Smooth muscle cell (in vitro differentiated cells): Measurements from ENCODE around the gene ATP11A. TPM values are rescaled to one million over a fixed set of nuclear protein-coding genes. Genes with fewer than 3 reads are reported as not detected.

Experiments
- DNase-seq: peaks from one replicate; lab custom pipeline; 2025; ENCODE audit not compliant: unreplicated experiment; lab: John Stamatoyannopoulos, UW
- H2AFZ ChIP-seq: fragments of 200-600 bp; sonication (generic); 2 replicates; pipeline ENCODE4 v1.6.0; 2016; ENCODE audit warnings: antibody characterized with exemption, low read depth, mild to moderate bottlenecking
- H3F3A ChIP-seq: fragments of 200-600 bp; sonication (generic); 2 replicates; pipeline ENCODE4 v1.6.0; 2017; ENCODE audit warnings: antibody characterized with exemption, low read depth
- H3K27ac ChIP-seq: fragments of 200-600 bp; sonication (generic); 2 replicates; pipeline ENCODE4 v1.5.1; 2016; ENCODE audit warnings: low read depth, mild to moderate bottlenecking
- H3K27me3 ChIP-seq: fragments of 200-600 bp; sonication (generic); 2 replicates; pipeline ENCODE4 v1.6.1; 2016; ENCODE audit warnings: low read depth, mild to moderate bottlenecking
- H3K36me3 ChIP-seq: fragments of 200-600 bp; sonication (generic); 2 replicates; pipeline ENCODE4 v1.5.1; 2016; ENCODE audit warnings: low read depth
- H3K4me1 ChIP-seq: fragments of 200-600 bp; sonication (generic); 2 replicates; pipeline ENCODE4 v1.5.1; 2016; ENCODE audit warnings: low read depth
- H3K4me2 ChIP-seq: fragments of 200-600 bp; sonication (generic); 2 replicates; pipeline ENCODE4 v1.6.0; 2016; ENCODE audit warnings: mild to moderate bottlenecking
- H3K4me3 ChIP-seq: fragments of 200-600 bp; sonication (generic); 2 replicates; pipeline ENCODE4 v1.5.1; 2016; ENCODE audit warnings: mild to moderate bottlenecking
- H3K79me2 ChIP-seq: fragments of 200-600 bp; sonication (generic); 2 replicates; pipeline ENCODE4 v1.6.0; 2016; ENCODE audit warnings: low read depth, mild to moderate bottlenecking
- H3K9ac ChIP-seq: fragments of 200-600 bp; sonication (generic); 2 replicates; pipeline ENCODE4 v1.6.0; 2016; ENCODE audit warnings: low read depth
- H3K9me3 ChIP-seq: fragments of 200-600 bp; sonication (generic); replicated peaks from 2 replicates; pipeline ENCODE4 v1.5.1; 2016; ENCODE audit warnings: low read depth
- H4K20me1 ChIP-seq: fragments of 200-600 bp; sonication (generic); 2 replicates; pipeline ENCODE4 v1.6.0; 2016; ENCODE audit warnings: low read depth
- CTCF ChIP-seq: fragments of 200-600 bp; sonication (generic); IDR thresholded peaks from 2 replicates; pipeline ENCODE4 v1.5.1; 2017; ENCODE audit warnings: borderline replicate concordance, mild to moderate bottlenecking, antibody characterized with exemption; ENCODE audit not compliant: insufficient read depth, poor library complexity, severe bottlenecking
- WGBS: methylation state at CpG from one replicate; pipeline ENCODE4 v1.1.7; 2016; ENCODE audit warnings: low lambda C conversion rate; 5-methylcytosine and 5-hydroxymethylcytosine counted together
- polyA plus RNA-seq: library from polyadenylated mRNA; unstranded; fragments of >200 nt; fragmentation: Nextera tagmentation; extraction: Ambion mirVana; gene quantifications from 2 replicates; pipeline ENCODE4 v1.2.1, GENCODE V29; 2016
- total RNA-seq: library from RNA; depleted of rRNA; stranded (reverse); fragments of >200 nt; gene quantifications from 2 replicates; pipeline ENCODE4 v1.2.3, GENCODE V29; 2014

The ATP11A gene
- total and polyA plus RNA-seq, 2 experiments from 2014 or later = 6.5 to 7.5 TPM

GRCh38 chr13:112844879-112845278 lies 155.0 kb downstream of the ATP11A start:
- Histone ChIP-seq H2AFZ (no peak overlapping the region), H3F3A (no peaks in the 10 kb centered on the region), H3K79me2 (no peaks in the 10 kb centered on the region), H4K20me1 (no peaks in the 10 kb centered on the region), H3K4me2 (no peak overlapping the region), H3K27me3 (no peaks in the 10 kb centered on the region), H3K36me3 (no peaks in the 10 kb centered on the region), H3K4me1 (no peaks in the 10 kb centered on the region), H3K9me3 (no peaks in the 10 kb centered on the region), H3K27ac (no peak overlapping the region), H3K9ac (no peak overlapping the region), H3K4me3 (no peak overlapping the region)
- DNase-seq = no peak
- TF ChIP-seq CTCF = no peak
- 99% methylated on average over 10 of the region's 10 CpGs for WGBS

GRCh38 chr13:112845511-112846144 lies 155.8 kb downstream of the ATP11A start:
- Histone ChIP-seq H3K27me3 (no peaks in the 10 kb centered on the region), H3K9me3 (no peaks in the 10 kb centered on the region), H3K4me3 (no peak overlapping the region), H3K4me1 (no peaks in the 10 kb centered on the region), H2AFZ (no peak overlapping the region), H4K20me1 (no peaks in the 10 kb centered on the region), H3K27ac (no peak overlapping the region), H3F3A (no peaks in the 10 kb centered on the region), H3K4me2 (no peak overlapping the region), H3K79me2 (no peaks in the 10 kb centered on the region), H3K9ac (no peak overlapping the region), H3K36me3 (no peaks in the 10 kb centered on the region)
- 95% methylated on average over 23 of the region's 23 CpGs for whole genome bisulfite sequencing
- TF ChIP-seq CTCF = no peak
- no peak for DNase-seq

DNA sequence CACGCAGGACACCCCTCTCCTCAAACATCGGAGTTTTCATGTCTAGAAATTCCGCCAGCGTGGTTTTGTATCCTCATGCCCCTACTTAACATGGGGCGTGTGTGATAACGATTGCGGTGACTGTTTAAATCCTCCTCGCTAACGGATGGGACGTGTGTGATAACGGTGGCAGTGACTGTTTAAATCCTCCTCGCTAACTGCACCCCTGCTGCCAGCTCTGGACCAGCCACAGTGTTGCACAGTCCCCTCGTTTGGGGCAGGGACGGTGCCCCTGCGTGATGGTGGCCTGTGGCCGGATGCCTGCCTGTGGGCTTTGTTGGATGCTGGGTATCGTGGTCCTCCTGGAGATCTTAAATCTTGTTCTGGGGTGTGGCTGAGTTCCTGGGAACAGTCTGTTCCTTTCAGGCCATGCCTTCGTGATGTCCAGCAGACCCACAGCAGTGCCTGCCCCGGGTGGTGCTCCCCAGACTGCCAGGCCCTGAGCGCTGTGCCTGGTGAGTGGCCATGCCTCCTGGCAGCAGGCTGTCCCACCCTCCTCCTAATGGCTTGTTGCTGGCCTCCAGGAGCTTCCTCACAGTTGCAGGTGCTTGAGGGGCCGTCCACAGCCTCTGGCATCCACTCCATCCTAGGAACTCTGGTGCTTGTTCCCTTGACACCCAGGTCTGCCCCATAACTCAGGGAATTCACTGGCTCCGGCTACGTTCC lies 156.7 kb downstream of the ATP11A start:
- H3K9me3 ChIP-seq = no peaks in the 10 kb centered on the region
- H3K4me3 ChIP-seq = no peak overlapping the region
- no peak overlapping the region for H3K4me2 ChIP-seq
- no peak overlapping the region for H3K27ac ChIP-seq
- no peaks in the 10 kb centered on the region for H3K27me3 ChIP-seq
- no peak overlapping the region for H2AFZ ChIP-seq
- no peaks in the 10 kb centered on the region for H3K79me2 ChIP-seq
- H3K36me3 ChIP-seq = no peaks in the 10 kb centered on the region
- H4K20me1 ChIP-seq = no peaks in the 10 kb centered on the region
- TF ChIP-seq CTCF = no peak
- WGBS = 96% methylated on average over 23 of the region's 23 CpGs
- H3F3A ChIP-seq = no peaks in the 10 kb centered on the region
- no peaks in the 10 kb centered on the region for H3K4me1 ChIP-seq
- no peak for DNase-seq
- no peak overlapping the region for H3K9ac ChIP-seq
